PFSK-1 (cell line): ENCODE results near the gene RASGRF1.

ENCODE experiments used
- POLR2AphosphoS5 ChIP-seq: IDR thresholded peaks from 2 replicates; pipeline ENCODE4 v1.6.1; 2012; ENCODE audit warnings: low read depth, mild to moderate bottlenecking, control low read depth, low read length, moderate library complexity
- REST ChIP-seq, 2 experiments: IDR thresholded peaks; 2 replicates each; pipeline versions ENCODE4 v1.6.1 to v1.8.0; 2011 to 2012; ENCODE audit warnings: low read depth in 2 of 2, low read length in 2 of 2, control low read depth in 1 of 2, inconsistent platforms in 1 of 2, mild to moderate bottlenecking in 1 of 2, moderate library complexity in 1 of 2; ENCODE audit not compliant: insufficient read depth in 1 of 2
- TAF1 ChIP-seq: IDR thresholded peaks from 2 replicates; pipeline ENCODE4 v1.6.1; 2012; ENCODE audit warnings: low read length, control low read depth, borderline replicate concordance; ENCODE audit not compliant: insufficient read depth

DNA sequence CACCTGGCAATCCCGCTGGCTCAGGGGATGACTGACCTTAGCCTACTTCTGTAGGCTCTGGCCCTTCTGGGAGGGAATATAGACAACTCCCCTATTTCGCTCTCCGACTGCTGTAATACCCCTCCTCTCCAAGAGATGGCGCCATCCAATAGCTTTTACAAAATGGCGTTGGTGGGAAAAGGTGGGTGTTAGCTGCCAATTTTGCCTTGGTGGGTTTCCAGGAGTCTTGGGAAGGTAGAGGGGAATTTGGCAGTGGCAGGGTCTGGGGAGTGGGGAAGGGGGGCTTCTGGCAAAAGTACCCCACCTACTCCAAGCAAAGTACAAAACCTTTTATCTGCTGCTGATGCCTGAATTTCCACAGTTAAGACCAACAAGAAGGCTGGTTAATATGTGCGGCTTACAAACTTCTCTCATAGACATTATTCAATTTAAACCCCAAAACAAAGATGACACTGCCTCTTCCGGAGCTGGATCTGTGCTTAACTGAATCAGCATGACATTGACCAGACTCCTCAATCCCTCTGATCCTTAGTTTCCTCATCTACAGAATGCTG lies 62.1 kb downstream of the RASGRF1 start:
- TF ChIP-seq POLR2AphosphoS5, result no peak
- TF ChIP-seq REST (IDR thresholded peaks at IDR 0.05; ENCODE audit: insufficient read depth in 1 of 2, low read depth in 2 of 2, low read length in 2 of 2), result no peak
- TF ChIP-seq TAF1, result no peak
